Measurements from ENCODE around the gene PHLDA3.

PHLDA3 gene

GRCh38 chr1:201444792-201445191 is 24.2 kb downstream of the PHLDA3 start:
- Mint-ChIP-seq H3K27me3 (peaks cover 4% of the 10 kb centered on the region), H3K4me1 (peaks cover 5% of the 10 kb centered on the region), H3K9me3 (no peaks in the 10 kb centered on the region), H3K4me3 (no peak overlapping the region), H3K36me3 (peaks cover 2% of the 10 kb centered on the region), H3K27ac (no peak overlapping the region)

DNA sequence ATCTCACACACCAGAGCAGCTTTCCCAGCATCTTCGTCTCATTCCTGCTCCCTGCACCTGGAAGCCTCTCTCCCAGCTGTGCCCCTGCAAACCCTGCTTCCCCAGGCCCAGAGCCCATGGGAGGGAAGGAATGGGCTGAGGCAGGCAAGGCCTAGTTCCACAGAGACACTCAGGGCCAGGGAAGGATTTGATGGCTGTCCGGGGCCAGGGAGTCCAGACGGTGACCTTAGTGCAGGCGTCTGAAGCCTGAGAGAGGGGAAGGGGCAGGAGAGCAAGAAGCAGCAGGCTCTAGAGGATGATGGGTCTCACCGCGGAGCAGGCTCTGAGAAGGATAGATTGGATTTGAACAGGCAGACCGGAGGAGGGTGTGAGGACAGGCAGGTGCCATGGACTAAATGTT is 25.2 kb downstream of the PHLDA3 start:
- H3K4me1 Mint-ChIP-seq = peaks cover 5% of the 10 kb centered on the region

GRCh38 chr1:201436969-201437368 is 32.0 kb downstream of the PHLDA3 start:
- Mint-ChIP-seq H3K27me3 (peaks cover 6% of the 10 kb centered on the region), H3K9me3 (no peaks in the 10 kb centered on the region), H3K36me3 (no peaks in the 10 kb centered on the region), H3K27ac (no peak overlapping the region), H3K4me3 (no peak overlapping the region), H3K4me1 (peaks cover 6% of the 10 kb centered on the region)

More for the DNA sequence above, 25.2 kb downstream of the PHLDA3 start:
- Mint-ChIP-seq H3K27me3 (peaks cover 4% of the 10 kb centered on the region), H3K9me3 (no peaks in the 10 kb centered on the region), H3K27ac (no peak overlapping the region), H3K4me3 (no peak overlapping the region), H3K36me3 (peaks cover 2% of the 10 kb centered on the region)

DNA sequence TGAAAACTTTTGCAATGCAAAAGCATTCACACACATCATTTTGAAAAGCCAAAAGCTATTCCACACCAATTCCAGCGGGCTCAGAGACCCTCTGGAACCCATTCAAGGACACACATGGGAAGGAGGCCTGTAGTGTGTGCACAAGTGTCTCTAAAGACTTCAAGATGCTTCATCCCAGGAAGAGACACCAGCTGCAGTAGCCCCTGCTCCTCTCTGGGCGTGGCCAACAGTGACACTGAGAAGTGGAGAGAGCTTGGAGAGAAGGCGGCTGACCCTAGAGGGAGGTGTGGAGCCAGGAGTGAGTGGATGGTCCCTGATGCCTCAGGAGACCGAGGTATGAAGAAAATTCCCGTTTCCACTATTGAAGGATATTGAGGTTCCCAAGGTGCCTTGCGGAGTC is 32.6 kb downstream of the PHLDA3 start:
- H3K27ac Mint-ChIP-seq = no peak overlapping the region
- H3K36me3 Mint-ChIP-seq = no peaks in the 10 kb centered on the region

DNA sequence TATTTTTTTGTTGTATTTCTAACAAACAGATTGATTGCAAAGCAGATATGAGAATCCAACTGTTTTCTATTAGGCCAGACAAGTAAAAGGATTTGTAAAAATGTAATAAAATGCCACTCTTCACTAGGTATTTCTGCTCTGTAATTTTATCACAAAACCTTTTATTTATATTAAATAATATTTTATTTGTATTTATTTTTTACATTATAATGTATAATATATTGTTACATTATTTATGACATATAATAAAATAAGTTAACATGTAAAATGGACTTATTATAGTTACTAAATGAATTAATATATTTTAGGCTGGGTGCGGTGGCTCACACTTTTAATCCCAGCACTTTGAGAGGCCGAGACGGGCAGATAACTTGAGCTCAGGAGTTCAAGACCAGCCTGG is 34.7 kb downstream of the PHLDA3 start:
- Mint-ChIP-seq H3K27me3 (peaks cover 6% of the 10 kb centered on the region), H3K4me3 (no peak overlapping the region), H3K36me3 (no peaks in the 10 kb centered on the region), H3K9me3 (no peaks in the 10 kb centered on the region), H3K27ac (no peak overlapping the region), H3K4me1 (peaks cover 6% of the 10 kb centered on the region)

More for the DNA sequence above, 32.6 kb downstream of the PHLDA3 start:
- H3K4me1 Mint-ChIP-seq = peaks cover 6% of the 10 kb centered on the region
- peaks cover 6% of the 10 kb centered on the region for H3K27me3 Mint-ChIP-seq
- no peaks in the 10 kb centered on the region for H3K9me3 Mint-ChIP-seq
- no peak overlapping the region for H3K4me3 Mint-ChIP-seq

DNA sequence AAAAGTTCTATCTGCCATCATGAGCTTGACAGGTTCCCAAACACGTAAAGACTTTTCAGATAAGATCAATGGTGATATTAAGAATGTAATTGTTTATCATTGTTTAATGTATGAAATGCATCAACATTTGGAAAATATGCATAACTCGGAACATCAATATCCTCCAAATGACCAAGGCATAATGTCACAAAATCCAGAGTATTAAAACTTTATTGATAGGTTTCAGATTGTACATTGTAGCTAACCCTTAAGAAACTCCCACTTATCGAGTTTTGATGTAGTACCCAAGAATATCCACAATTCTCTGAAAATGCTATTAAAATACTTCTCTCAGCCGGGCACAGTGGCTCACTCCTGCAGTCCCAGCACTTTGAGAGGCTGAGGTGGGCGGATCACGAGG is 35.4 kb downstream of the PHLDA3 start:
- Mint-ChIP-seq H3K27ac (no peak overlapping the region), H3K4me3 (no peak overlapping the region), H3K9me3 (no peaks in the 10 kb centered on the region), H3K27me3 (peaks cover 6% of the 10 kb centered on the region), H3K36me3 (no peaks in the 10 kb centered on the region), H3K4me1 (peaks cover 6% of the 10 kb centered on the region)

DNA sequence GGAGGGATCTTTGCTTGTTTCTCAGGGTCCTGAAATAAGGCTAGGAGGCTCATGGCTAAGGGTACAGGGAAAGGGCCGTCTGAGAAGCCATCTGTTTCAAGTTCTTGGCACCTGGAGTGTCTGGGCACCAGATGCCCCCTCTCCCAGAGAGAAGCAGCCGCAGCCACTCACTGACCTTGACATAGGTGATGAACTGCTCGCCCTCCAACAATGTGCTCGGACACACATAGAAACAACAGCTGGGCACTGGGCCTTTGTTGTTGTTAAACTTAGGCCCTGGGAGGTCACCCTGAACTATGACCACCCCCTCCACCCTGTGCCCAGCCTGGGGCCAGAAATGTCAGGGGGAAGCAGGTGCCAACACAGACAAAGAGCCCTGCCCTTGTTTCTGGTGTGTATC is 38.2 kb downstream of the PHLDA3 start:
- H3K4me3 Mint-ChIP-seq = no peak overlapping the region
- H3K36me3 Mint-ChIP-seq = no peaks in the 10 kb centered on the region
- H3K4me1 Mint-ChIP-seq = peaks cover 3% of the 10 kb centered on the region
- peaks cover 4% of the 10 kb centered on the region for H3K27me3 Mint-ChIP-seq
- no peak overlapping the region for H3K27ac Mint-ChIP-seq
- no peaks in the 10 kb centered on the region for H3K9me3 Mint-ChIP-seq

- H3K27me3 Mint-ChIP-seq = peaks cover 4% of the 10 kb centered on the region
- no peak overlapping the region for H3K4me3 Mint-ChIP-seq
- H3K36me3 Mint-ChIP-seq = no peaks in the 10 kb centered on the region
- H3K9me3 Mint-ChIP-seq = no peaks in the 10 kb centered on the region
- H3K27ac Mint-ChIP-seq = no peak overlapping the region
- H3K4me1 Mint-ChIP-seq = no peaks in the 10 kb centered on the region
These were observed 39.1 kb downstream of the PHLDA3 start for GRCh38 chr1:201429736-201430501.

- Mint-ChIP-seq H3K36me3 (no peaks in the 10 kb centered on the region), H3K4me1 (no peaks in the 10 kb centered on the region), H3K27me3 (peaks cover 4% of the 10 kb centered on the region)
These were observed 41.0 kb downstream of the PHLDA3 start for GRCh38 chr1:201427963-201428362.

DNA sequence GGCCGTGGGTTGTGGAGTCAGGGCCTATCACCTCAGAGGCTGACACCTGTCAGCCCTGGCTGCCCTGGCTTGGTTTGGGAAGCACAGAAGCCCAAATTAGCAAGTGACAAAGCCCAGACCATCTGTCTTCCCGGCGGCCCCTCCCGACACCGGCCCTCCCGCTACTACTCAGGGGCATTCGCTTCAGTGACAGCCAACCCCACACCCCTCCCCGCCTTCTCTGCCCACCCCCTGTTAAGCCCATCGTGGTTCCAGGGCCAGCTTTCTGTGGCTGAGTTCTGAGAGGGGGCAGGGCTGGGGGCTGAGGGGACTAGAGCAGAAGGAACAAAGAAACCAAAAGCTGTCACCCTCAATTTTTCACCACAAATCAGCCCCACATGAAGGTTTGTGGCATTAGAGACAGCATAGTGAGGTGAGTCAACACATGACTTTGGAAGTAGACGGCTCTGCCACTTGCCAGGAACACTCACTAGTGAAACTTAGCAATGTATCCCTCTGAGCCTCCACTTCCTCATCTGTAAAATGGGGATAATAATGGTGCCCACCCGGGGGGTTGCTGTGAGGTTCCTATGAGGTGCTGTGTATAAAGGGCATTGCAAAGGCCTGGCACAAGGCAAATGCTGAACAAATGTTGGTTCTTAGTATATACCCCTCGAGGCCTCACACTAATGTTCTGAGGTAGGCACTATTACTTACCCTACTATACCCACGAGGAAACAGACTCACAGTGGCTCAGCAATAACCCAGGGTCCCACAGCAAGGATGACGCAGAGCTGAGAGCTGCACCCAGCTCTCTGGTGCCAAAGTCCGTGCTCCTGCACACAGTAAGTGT is 42.3 kb downstream of the PHLDA3 start:
- Mint-ChIP-seq H3K36me3 (no peaks in the 10 kb centered on the region), H3K27ac (no peak overlapping the region), H3K9me3 (no peaks in the 10 kb centered on the region)

More at GRCh38 chr1:201427963-201428362, 41.0 kb downstream of the PHLDA3 start:
- H3K4me3 Mint-ChIP-seq = no peak overlapping the region
- H3K9me3 Mint-ChIP-seq = no peaks in the 10 kb centered on the region
- no peak overlapping the region for H3K27ac Mint-ChIP-seq

GRCh38 chr1:201424146-201424545 is 44.8 kb downstream of the PHLDA3 start:
- no peaks in the 10 kb centered on the region for H3K27me3 Mint-ChIP-seq
- H3K27ac Mint-ChIP-seq = no peak overlapping the region
- H3K36me3 Mint-ChIP-seq = no peaks in the 10 kb centered on the region
- no peak overlapping the region for H3K4me3 Mint-ChIP-seq
- H3K9me3 Mint-ChIP-seq = no peaks in the 10 kb centered on the region
- H3K4me1 Mint-ChIP-seq = no peaks in the 10 kb centered on the region

More for the DNA sequence above, 42.3 kb downstream of the PHLDA3 start:
- H3K27me3 Mint-ChIP-seq = peaks cover 4% of the 10 kb centered on the region
- no peaks in the 10 kb centered on the region for H3K4me1 Mint-ChIP-seq
- H3K4me3 Mint-ChIP-seq = no peak overlapping the region

DNA sequence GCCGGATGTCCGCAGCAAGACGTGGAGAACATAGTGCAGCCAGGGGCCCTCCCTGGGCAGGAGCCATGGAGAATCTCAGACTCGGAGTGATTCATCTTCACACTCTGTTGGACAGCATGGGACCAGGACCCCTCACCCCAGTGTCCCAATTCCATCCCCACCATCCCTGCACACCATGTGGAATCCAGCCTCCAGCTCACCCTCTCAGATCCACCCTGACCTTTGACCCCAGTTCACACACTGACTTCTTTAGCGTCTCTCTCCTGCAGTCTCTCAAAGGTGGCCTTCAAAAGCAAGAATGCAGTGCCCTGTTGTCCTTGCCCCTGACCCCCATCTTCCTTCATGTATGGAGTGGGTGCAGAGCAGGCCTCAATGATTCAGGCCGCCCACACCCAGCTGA is 45.3 kb downstream of the PHLDA3 start:
- H3K4me3 Mint-ChIP-seq = no peak overlapping the region
- H3K27me3 Mint-ChIP-seq = no peaks in the 10 kb centered on the region
- H3K4me1 Mint-ChIP-seq = no peaks in the 10 kb centered on the region
- H3K36me3 Mint-ChIP-seq = no peaks in the 10 kb centered on the region
- no peaks in the 10 kb centered on the region for H3K9me3 Mint-ChIP-seq
- H3K27ac Mint-ChIP-seq = no peak overlapping the region

GRCh38 chr1:201422436-201423030 is 46.5 kb downstream of the PHLDA3 start:
- Mint-ChIP-seq H3K27me3 (no peaks in the 10 kb centered on the region), H3K9me3 (no peaks in the 10 kb centered on the region), H3K36me3 (no peaks in the 10 kb centered on the region), H3K4me3 (no peak overlapping the region), H3K27ac (no peak overlapping the region), H3K4me1 (no peaks in the 10 kb centered on the region)

DNA sequence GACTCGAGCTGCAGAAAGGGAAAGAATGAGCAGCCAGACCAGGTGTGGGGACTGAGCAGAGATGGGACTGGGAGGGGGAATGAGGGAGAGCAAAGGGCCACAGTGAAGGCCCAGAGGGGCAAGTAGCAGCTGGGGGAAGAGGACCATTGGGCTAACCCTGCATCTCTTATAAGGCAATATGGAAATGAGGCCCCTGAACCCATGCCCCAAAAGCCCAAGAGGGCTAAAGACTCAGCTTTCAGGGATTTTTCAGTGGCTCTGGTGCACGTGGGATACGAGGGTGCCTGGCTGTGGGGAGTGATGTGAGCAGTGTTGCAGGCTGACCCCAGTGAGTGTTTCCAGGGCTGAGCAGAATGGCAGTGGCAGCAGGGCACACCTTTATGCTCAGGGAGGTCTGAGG is 47.0 kb downstream of the PHLDA3 start:
- Mint-ChIP-seq H3K27me3 (no peaks in the 10 kb centered on the region), H3K9me3 (no peaks in the 10 kb centered on the region), H3K27ac (no peak overlapping the region), H3K36me3 (no peaks in the 10 kb centered on the region), H3K4me1 (no peaks in the 10 kb centered on the region), H3K4me3 (no peak overlapping the region)

- Mint-ChIP-seq H3K27me3 (no peaks in the 10 kb centered on the region), H3K27ac (no peak overlapping the region), H3K36me3 (no peaks in the 10 kb centered on the region), H3K4me1 (no peaks in the 10 kb centered on the region), H3K4me3 (no peak overlapping the region), H3K9me3 (no peaks in the 10 kb centered on the region)
These were observed 47.9 kb downstream of the PHLDA3 start for GRCh38 chr1:201421041-201421440.

DNA sequence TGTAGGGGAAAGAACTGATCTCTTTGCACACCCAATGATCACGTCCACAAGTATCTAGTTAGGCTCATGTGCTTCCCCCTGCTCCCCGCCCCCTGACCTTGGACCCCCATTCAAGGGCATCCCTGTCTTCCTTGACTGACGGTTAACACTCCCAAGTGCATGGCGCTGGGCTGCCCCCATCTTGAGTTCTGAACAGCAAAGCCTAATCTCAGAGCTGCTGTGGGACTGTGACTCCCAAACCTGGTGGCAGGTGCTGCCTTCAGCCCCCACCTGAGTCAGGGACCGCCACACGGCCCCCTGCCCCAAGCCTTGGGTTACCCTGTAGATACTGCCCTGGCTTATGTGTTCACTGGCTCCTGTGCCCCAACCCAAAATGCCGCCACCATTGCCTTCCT is 48.4 kb downstream of the PHLDA3 start:
- no peak overlapping the region for H3K4me3 Mint-ChIP-seq
- no peaks in the 10 kb centered on the region for H3K9me3 Mint-ChIP-seq

More for the DNA sequence above, 48.4 kb downstream of the PHLDA3 start:
- H3K36me3 Mint-ChIP-seq = no peaks in the 10 kb centered on the region
- H3K4me1 Mint-ChIP-seq = no peaks in the 10 kb centered on the region
- no peak overlapping the region for H3K27ac Mint-ChIP-seq
- H3K27me3 Mint-ChIP-seq = no peaks in the 10 kb centered on the region
